NCI-H187 treated with DMSO at 0.1 percent for 48 hours (cell line): ENCODE measurements around the gene CNOT11.
"Not testable (repeated sequence)": the region's sequence is repeated elsewhere in the genome, so short reads cannot be mapped to it uniquely, and the experiment has no call there.

Source experiments
- DNase-seq: peaks from one replicate; lab custom pipeline; 2025; lab: John Stamatoyannopoulos, UW

CNOT11 gene

GRCh38 chr2:101245468-101245867 lies 7.2 kb upstream of the CNOT11 start:
- not testable (repeated sequence) for DNase-seq

- DNase-seq = not testable (repeated sequence)
Measured at GRCh38 chr2:101248756-101249155, 3.9 kb upstream of the CNOT11 start.

GRCh38 chr2:101249826-101250225 lies 2.9 kb upstream of the CNOT11 start:
- DNase-seq = no peak

- not testable (repeated sequence) for DNase-seq
Measured at GRCh38 chr2:101251246-101251781, 1.4 kb upstream of the CNOT11 start.

GRCh38 chr2:101251844-101252407 lies 760 bp upstream of the CNOT11 start:
- peak; percentile 27 for DNase-seq

GRCh38 chr2:101253013-101253702 lies 472 bp downstream of the CNOT11 start:
- no peak for DNase-seq

GRCh38 chr2:101253703-101254450 lies 1.2 kb downstream of the CNOT11 start:
- DNase-seq = no peak

- no peak for DNase-seq
Measured at GRCh38 chr2:101255501-101255900, 2.8 kb downstream of the CNOT11 start.

- DNase-seq = no peak
Measured at GRCh38 chr2:101256316-101256715, 3.6 kb downstream of the CNOT11 start.

GRCh38 chr2:101258804-101259203 lies 6.1 kb downstream of the CNOT11 start:
- DNase-seq = no peak

- DNase-seq = no peak
Measured at GRCh38 chr2:101262142-101262541, 9.5 kb downstream of the CNOT11 start.

GRCh38 chr2:101263377-101263800 lies 10.7 kb downstream of the CNOT11 start:
- DNase-seq = no peak

GRCh38 chr2:101264360-101264939 lies 11.8 kb downstream of the CNOT11 start:
- no peak for DNase-seq

- no peak for DNase-seq
Measured at GRCh38 chr2:101265893-101266499, 13.3 kb downstream of the CNOT11 start.

- no peak for DNase-seq
Measured at GRCh38 chr2:101267671-101268656, 15.3 kb downstream of the CNOT11 start.

GRCh38 chr2:101270700-101271259 lies 18.1 kb downstream of the CNOT11 start:
- DNase-seq = no peak

- DNase-seq = no peak
Measured at GRCh38 chr2:101272045-101272784, 19.5 kb downstream of the CNOT11 start.

GRCh38 chr2:101273056-101273455 lies 20.4 kb downstream of the CNOT11 start:
- no peak for DNase-seq

GRCh38 chr2:101274142-101274541 lies 21.5 kb downstream of the CNOT11 start:
- DNase-seq = no peak

GRCh38 chr2:101277111-101277510 lies 24.4 kb downstream of the CNOT11 start:
- DNase-seq = no peak
